ENCODE results near the gene PROZ. TPM values are rescaled to one million over a fixed set of nuclear protein-coding genes. Genes with fewer than 3 reads are reported as not detected.

Gene PROZ
- total and polyA plus RNA-seq, 7 donors = not detected

DNA sequence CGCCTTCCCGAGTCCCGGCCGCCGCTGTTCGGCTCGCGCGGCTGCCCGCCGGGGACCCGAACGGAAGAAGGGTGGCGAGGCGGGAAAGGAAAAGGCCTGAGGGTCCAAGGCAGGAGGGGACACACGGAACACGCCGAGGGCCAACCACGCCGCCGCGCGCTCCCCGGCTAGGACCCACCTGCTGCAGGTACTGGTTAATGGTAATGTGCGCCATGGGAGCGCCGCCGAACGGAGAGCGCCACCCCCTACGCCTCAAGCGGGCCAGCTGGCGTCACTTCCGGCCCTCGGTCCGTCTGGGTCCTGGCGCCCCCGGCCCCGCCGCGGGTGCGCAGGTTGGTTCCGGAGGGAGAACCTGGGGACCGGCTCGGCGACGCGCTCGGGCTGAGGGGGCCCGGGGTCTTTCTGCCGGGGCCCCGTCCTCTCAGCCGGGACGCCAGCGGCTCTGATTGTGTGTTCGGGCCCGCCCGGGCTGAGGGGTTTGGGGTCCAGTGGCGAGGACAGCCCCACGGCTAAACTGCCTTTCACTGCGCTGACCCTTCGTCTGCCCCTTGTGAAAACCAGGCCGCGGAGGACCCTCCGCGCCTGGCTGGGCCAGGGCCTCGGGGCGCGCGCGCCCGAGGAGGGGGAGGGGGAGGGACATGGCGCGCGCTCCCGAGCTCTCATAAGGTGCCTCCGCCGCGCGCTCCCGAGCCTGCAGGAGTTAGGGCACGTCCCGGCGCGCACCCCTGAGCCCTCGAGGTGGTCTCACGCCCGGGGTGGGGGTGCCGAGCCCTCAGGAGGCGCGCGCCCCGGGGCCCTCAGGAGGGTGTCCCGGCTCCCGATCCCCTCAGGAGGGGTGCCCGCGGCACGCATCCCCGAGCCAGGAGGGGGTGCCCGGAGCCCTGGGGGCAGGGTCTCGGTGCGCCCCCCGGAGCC is 50.2 kb downstream of the PROZ start, which contains the start of gene PCID2:
Gene PCID2 (minus strand): TSS at position 249 of the 915 bp plus-strand sequence. CDS start 35 bp downstream, at position 214.
- WGBS, 3 donors = 0% methylated on average over 45 to 103 of the region's 103 CpGs
- intact Hi-C loops (cut with DNase I) = loop anchor here (5.0 to 10.0 kb wide), 3 partner anchors 51 to 174 kb away; partner anchors contain the start of genes PROZ (in 2 of the 2) and LAMP1 (in 1 of the 2)
- Histone ChIP-seq H3K4me1 (peaks cover 62% of the 10 kb centered on the region), H3K9me3 (no peaks in the 10 kb centered on the region), H3K36me3 (ENCODE audit: insufficient read depth in 1 of 2, low read depth in 1 of 2) (peaks cover 0 to 28% of the 10 kb centered on the region in 2 donors), H3K27ac (peak within 1 kb of the TSS; percentile 98), H3K27me3 (ENCODE audit: insufficient read depth in 3 of 3, low read length in 2 of 3) (no peaks in the 10 kb centered on the region), H3K4me3 (peak within 1 kb of the TSS; percentile 88)
- DNase-seq (peak; percentile 89 to 94), ATAC-seq (peak; percentile 91 to 93 (median 92))
- peak; percentile 4 for TF ChIP-seq CTCF (IDR thresholded peaks at IDR 0.05)

DNA sequence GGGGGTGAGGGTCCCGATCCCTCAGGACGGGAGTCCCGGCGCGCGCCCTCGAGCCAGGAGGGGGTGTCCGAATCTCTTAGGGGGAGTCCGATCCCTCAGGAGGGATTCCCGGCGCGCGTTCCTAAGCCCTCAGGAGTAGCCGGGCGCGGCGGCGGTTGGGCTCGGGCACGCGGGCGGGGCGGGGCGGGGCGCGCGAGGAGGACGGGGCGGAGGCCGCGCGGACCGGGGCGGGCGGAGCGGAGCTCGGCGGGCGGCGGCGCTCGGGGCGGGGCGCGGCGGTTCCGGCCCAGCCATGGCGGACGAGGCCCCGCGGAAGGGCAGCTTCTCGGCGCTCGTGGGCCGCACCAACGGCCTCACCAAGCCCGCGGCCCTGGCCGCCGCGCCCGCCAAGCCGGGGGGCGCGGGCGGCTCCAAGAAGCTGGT is 50.9 kb downstream of the PROZ start, which contains the start of gene CUL4A:
Gene CUL4A (plus strand): TSS at position 278 of the 423 bp plus-strand sequence. CDS start 15 bp downstream, at position 293.
- intact Hi-C loops (cut with DNase I) = loop anchor here (5.0 to 10.0 kb wide), 3 partner anchors 52 to 175 kb away; partner anchors contain the start of genes PROZ (in 2 of the 2) and LAMP1 (in 1 of the 2)
- TF ChIP-seq CTCF (IDR thresholded peaks at IDR 0.05) = no peak
- Histone ChIP-seq H3K27ac (peak within 1 kb of the TSS; percentile 98), H3K36me3 (ENCODE audit: insufficient read depth in 1 of 2, low read depth in 1 of 2) (peaks cover 0 to 28% of the 10 kb centered on the region in 2 donors), H3K4me3 (peak within 1 kb of the TSS; percentile 88), H3K4me1 (peaks cover 67% of the 10 kb centered on the region), H3K9me3 (no peaks in the 10 kb centered on the region), H3K27me3 (ENCODE audit: insufficient read depth in 3 of 3, low read length in 2 of 3) (no peaks in the 10 kb centered on the region)
- ATAC-seq (peak; percentile 64 to 77 (median 74)), DNase-seq (peak; percentile 84 to 86)
- 1 to 2% (median 1%) methylated on average over 24 to 66 of the region's 66 CpGs for WGBS, 3 donors

DNA sequence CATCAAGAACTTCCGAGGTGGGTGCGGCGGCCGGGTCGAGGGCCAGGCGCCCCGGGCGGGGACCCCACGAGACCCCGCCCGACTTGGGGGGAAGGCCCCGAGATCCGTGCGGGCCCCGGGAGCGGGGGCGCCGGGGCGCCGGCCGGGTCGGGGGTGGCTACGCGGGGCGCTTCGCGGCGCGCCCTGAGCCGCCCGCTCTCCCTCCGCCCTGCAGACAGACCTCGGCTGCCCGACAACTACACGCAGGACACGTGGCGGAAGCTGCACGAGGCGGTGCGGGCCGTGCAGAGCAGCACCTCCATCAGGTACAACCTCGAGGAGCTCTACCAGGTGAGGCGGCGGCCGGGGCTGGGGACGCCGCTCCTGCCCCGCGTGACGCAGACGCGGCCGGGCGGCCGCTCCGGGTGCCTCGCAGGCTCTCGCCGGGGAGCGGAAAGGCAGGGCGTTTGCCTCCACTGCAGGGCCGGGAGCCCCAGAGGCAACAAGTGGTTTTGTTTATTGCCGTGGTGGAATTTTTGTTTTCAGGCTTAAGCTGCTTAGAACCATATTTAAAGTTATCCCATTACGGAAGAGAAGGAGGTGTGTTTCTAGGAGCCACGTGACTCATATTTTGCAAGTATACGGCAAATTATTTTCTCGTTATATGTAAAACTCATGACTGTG is 51.4 kb downstream of the PROZ start:
- no peak for TF ChIP-seq CTCF (IDR thresholded peaks at IDR 0.05)
- H3K4me1 ChIP-seq = peaks cover 72% of the 10 kb centered on the region
- WGBS, 3 donors = 0 to 1% (median 1%) methylated on average over 36 to 67 of the region's 67 CpGs

DNA sequence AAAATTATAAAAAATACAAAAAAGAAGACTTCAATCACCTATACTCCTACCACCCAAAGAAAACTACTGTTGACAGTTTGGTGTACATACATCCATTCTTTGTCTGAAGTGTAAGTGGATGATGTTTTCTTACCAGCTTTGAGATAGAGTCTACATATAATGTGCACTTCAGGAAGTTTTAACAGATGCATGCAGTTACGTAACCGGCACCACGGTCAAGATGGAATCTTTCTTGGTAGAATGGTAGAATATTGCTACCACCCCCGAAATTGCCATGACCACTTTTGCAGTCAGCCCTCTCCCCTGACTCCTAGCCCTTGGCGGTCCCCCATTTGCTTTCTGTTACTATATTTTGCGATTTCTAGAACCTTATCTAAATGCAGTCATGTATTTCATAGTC is 52.4 kb downstream of the PROZ start:
- peaks cover 69% of the 10 kb centered on the region for H3K4me1 ChIP-seq
- WGBS, 3 donors = 79 to 83% (median 81%) methylated on average over 6 of the region's 6 CpGs

More for the DNA sequence above, 51.4 kb downstream of the PROZ start:
- H3K4me3 ChIP-seq = peak overlapping the region; percentile 88
- peaks cover 0 to 28% of the 10 kb centered on the region in 2 donors for H3K36me3 ChIP-seq (ENCODE audit: insufficient read depth in 1 of 2, low read depth in 1 of 2)
- DNase-seq = peak; percentile 59 to 77
- no peaks in the 10 kb centered on the region for H3K27me3 ChIP-seq (ENCODE audit: insufficient read depth in 3 of 3, low read length in 2 of 3)
- no peaks in the 10 kb centered on the region for H3K9me3 ChIP-seq
- intact Hi-C loops (cut with DNase I) = loop anchor here (5.0 to 10.0 kb wide), 3 partner anchors 53 to 175 kb away; partner anchors contain the start of genes PROZ (in 2 of the 2) and LAMP1 (in 1 of the 2)
- peak overlapping the region; percentile 98 for H3K27ac ChIP-seq
- ATAC-seq = peak; percentile 3 to 10 (median 8)

More for the DNA sequence above, 52.4 kb downstream of the PROZ start:
- Histone ChIP-seq H3K36me3 (ENCODE audit: insufficient read depth in 1 of 2, low read depth in 1 of 2) (peaks cover 0 to 27% of the 10 kb centered on the region in 2 donors), H3K27ac (peak overlapping the region; percentile 98), H3K4me3 (peak overlapping the region; percentile 88), H3K27me3 (ENCODE audit: insufficient read depth in 3 of 3, low read length in 2 of 3) (no peaks in the 10 kb centered on the region), H3K9me3 (no peaks in the 10 kb centered on the region)
- DNase-seq (no peak), ATAC-seq (no peak)
- TF ChIP-seq CTCF (IDR thresholded peaks at IDR 0.05) = no peak
- intact Hi-C loops (cut with DNase I) = no loop called here

Data from psoas muscle (tissue), 8 donors.